Upper lobe of right lung (tissue), 1 donor: ENCODE measurements around the gene GPC3. TPM values are rescaled to one million over a fixed set of nuclear protein-coding genes. Genes with fewer than 3 reads are reported as not detected.

Source experiments
- ATAC-seq: fragments of 200-7000 bp; cut with Tn5 transposase; one replicate; pipeline ENCODE4 v1.9.1; 2020; ENCODE audit warnings: mild to moderate bottlenecking, moderate library complexity
- DNase-seq: peaks from one replicate; pipeline ENCODE4 v3.0.0-alpha.2; 2020
- H3K27ac ChIP-seq: fragments of 200-600 bp; one replicate; pipeline ENCODE4 v1.8.0; 2022
- H3K27me3 ChIP-seq: fragments of 200-600 bp; one replicate; pipeline ENCODE4 v1.8.0; 2022; ENCODE audit warnings: mild to moderate bottlenecking
- H3K36me3 ChIP-seq: fragments of 200-600 bp; one replicate; pipeline ENCODE4 v1.8.0; 2022
- H3K4me1 ChIP-seq: fragments of 200-600 bp; one replicate; pipeline ENCODE4 v1.8.0; 2022
- H3K4me3 ChIP-seq: fragments of 200-600 bp; one replicate; pipeline ENCODE4 v1.8.0; 2022; ENCODE audit warnings: mild to moderate bottlenecking
- H3K9me3 ChIP-seq: fragments of 200-600 bp; one replicate; pipeline ENCODE4 v1.8.0; 2022
- intact Hi-C: fragments of 100-400 bp; cut with DNase I; formaldehyde crosslinking; loops from one replicate; pipeline ENCODE4 v1.11.0; 2022
- total RNA-seq: library from RNA; stranded (reverse); fragmentation: NEBNext Ultra II Directional; extraction: Animal tissue kit (Norgen Biotek cat#: 25700); gene quantifications from one replicate; pipeline ENCODE4 v1.2.1, GENCODE V29; 2021
- TF ChIP-seq, protein P1 (sequence below): fragments of 200-600 bp; IDR thresholded peaks from one replicate; pipeline ENCODE4 v1.8.0; 2022; ENCODE audit warnings: antibody characterized with exemption
- donor health status: DM: no; HTN: yes; CAD: no; lungs with severe emphysema.

GPC3 gene
- total RNA-seq, 1 donor from 2014 or later, result 67.7 TPM

DNA sequence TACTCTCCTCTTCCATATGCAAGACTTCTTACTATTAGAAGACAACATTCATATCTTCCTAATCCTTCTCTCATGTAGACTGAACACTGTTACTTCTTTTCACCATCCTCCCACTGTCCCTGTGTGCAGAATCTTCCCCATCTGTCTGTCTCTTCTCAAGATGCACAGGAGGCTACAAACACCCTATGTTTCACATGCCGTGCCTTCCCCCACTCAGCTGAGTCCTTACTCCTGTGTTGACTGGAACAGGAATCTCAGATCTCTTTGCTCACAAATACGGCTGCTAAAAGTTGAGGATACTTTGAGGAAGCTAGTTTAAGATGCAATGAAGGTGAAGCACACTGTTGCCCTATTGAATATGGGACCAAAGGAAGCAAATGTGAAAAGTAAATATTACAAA is 401.6 kb downstream of the GPC3 start:
- H3K4me3 ChIP-seq, result no peak overlapping the region
- no peaks in the 10 kb centered on the region for H3K36me3 ChIP-seq
- ATAC-seq (no peak), DNase-seq (no peak)
- intact Hi-C loops, result no loop called here
- H3K27me3 ChIP-seq, result no peaks in the 10 kb centered on the region
- H3K4me1 ChIP-seq, result no peaks in the 10 kb centered on the region
- H3K9me3 ChIP-seq, result no peaks in the 10 kb centered on the region
- TF ChIP-seq, protein P1, sequence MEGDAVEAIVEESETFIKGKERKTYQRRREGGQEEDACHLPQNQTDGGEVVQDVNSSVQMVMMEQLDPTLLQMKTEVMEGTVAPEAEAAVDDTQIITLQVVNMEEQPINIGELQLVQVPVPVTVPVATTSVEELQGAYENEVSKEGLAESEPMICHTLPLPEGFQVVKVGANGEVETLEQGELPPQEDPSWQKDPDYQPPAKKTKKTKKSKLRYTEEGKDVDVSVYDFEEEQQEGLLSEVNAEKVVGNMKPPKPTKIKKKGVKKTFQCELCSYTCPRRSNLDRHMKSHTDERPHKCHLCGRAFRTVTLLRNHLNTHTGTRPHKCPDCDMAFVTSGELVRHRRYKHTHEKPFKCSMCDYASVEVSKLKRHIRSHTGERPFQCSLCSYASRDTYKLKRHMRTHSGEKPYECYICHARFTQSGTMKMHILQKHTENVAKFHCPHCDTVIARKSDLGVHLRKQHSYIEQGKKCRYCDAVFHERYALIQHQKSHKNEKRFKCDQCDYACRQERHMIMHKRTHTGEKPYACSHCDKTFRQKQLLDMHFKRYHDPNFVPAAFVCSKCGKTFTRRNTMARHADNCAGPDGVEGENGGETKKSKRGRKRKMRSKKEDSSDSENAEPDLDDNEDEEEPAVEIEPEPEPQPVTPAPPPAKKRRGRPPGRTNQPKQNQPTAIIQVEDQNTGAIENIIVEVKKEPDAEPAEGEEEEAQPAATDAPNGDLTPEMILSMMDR, result no peak
- no peak overlapping the region for H3K27ac ChIP-seq

DNA sequence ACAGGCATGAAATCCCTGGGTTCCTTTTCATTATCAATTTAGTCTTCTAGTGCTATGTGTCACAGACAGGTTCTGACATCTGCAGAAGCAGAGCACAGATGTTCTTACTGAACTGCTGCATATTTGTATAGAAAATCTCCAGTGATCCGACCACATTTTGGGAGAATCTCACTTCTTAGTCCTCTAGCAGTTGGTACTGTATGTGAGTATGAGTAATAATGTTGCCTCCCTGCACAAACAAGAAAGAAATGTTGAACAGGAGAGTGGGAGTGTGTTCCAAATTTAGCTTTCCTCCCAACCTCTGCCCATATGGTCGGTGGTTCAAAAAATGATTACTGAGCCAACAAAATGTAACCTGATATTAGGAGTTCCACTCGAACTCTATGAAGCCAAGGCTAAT is 404.8 kb downstream of the GPC3 start:
- Histone ChIP-seq H3K27me3 (no peaks in the 10 kb centered on the region), H3K36me3 (no peaks in the 10 kb centered on the region), H3K9me3 (no peaks in the 10 kb centered on the region), H3K27ac (no peak overlapping the region), H3K4me1 (no peaks in the 10 kb centered on the region), H3K4me3 (no peak overlapping the region)
- TF ChIP-seq, protein P1, result no peak
- intact Hi-C loops, result no loop called here
- no peak for DNase-seq
- no peak for ATAC-seq

DNA sequence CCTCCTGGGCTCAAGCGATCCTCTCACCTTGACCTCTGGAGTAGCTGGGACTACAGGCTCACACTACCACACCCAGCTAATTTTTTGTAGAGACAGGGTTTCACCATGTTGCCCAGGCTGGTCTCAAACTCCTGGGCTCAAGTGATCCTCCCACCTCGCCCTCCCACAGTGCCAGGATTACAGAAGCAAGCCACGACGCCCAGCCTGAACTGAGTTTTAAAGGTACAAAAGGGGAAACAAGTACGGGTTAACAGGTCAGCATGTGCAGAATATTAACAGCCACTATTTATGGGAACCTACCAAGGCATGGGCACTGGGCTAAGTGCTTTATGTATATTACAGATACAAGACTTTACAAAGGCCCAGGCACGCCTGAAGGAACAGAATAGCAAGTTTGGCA is 405.8 kb downstream of the GPC3 start:
- DNase-seq (no peak), ATAC-seq (no peak)
- TF ChIP-seq, protein P1, result no peak
- Histone ChIP-seq H3K4me1 (no peaks in the 10 kb centered on the region), H3K36me3 (no peaks in the 10 kb centered on the region), H3K4me3 (no peak overlapping the region), H3K9me3 (no peaks in the 10 kb centered on the region), H3K27me3 (no peaks in the 10 kb centered on the region), H3K27ac (no peak overlapping the region)
- intact Hi-C loops, result no loop called here

DNA sequence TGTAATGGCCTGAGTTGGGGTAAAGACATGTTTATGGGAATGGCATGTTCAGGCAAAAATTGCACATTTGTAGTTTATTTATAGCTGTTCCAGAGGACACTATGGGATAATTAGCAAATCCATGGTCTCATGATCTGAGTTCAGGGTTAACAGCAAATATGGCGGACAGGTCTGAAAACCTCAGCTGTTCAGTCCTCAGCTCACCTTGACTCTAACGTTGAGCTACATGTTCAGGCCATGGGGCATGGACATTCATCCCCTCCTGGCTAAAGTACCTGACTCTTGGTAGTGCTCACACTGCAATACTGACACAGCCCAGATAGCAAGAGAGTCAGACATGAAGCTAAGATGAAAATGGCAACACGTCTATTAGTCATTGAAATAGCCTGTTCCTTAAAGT is 408.5 kb downstream of the GPC3 start:
- DNase-seq (no peak), ATAC-seq (no peak)
- Histone ChIP-seq H3K4me3 (no peak overlapping the region), H3K27me3 (no peaks in the 10 kb centered on the region), H3K27ac (no peak overlapping the region), H3K36me3 (no peaks in the 10 kb centered on the region), H3K9me3 (no peaks in the 10 kb centered on the region), H3K4me1 (no peaks in the 10 kb centered on the region)
- intact Hi-C loops, result no loop called here
- TF ChIP-seq, protein P1, result no peak

DNA sequence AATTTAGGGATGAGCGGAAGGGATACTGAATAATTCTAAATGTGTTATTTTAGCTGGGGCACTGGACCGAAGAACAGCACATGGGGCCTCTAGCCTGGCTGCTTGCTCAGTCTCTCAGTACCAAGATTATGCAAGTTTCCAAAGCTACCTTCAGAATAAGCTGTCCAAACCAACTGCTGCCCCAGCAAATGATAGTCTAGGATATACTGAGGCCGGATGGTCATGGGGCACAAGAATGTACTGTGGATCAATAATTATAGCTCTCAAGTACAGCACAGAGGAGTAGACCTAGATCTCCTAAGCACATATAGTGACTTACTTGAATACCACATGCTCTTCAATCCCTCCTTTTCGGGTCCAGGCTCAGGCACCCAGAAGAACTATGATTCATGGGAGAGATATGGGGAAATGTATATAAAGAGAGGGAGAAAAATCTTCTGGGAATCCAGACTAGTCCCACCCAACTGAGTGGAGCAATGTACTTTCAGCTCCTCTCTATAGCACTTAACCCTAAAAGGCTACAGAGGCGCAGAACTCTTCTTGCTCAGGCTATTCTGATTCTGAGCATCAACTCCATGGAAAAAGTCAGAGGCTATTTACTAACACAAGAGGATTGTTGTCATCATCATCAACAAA is 409.8 kb downstream of the GPC3 start:
- no peak for ATAC-seq
- Histone ChIP-seq H3K27ac (no peak overlapping the region), H3K4me1 (no peaks in the 10 kb centered on the region), H3K36me3 (no peaks in the 10 kb centered on the region), H3K27me3 (no peaks in the 10 kb centered on the region), H3K4me3 (no peak overlapping the region), H3K9me3 (no peaks in the 10 kb centered on the region)
- TF ChIP-seq, protein P1, result no peak
- no peak for DNase-seq
- intact Hi-C loops, result no loop called here

DNA sequence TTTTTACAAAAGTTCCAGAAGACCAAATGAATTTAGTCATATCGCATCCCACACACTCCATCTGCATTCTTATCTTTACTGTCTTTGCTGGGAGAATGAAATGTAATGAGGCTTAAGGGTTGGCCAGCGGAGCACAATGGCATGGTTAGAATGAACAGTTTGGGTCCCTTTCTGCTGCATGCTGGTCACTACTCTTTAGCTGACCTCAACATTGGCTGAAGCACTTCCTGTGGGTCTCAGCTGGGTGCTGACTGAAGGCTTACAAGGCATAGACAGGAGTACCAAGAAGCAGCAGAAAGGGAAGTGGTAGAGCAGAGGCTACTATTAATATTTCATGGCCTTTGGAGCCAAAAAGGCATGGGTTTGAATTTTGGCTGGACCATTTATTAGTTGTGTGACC is 410.7 kb downstream of the GPC3 start:
- intact Hi-C loops, result no loop called here
- Histone ChIP-seq H3K36me3 (no peaks in the 10 kb centered on the region), H3K9me3 (no peaks in the 10 kb centered on the region), H3K4me1 (no peaks in the 10 kb centered on the region), H3K27me3 (no peaks in the 10 kb centered on the region), H3K27ac (no peak overlapping the region), H3K4me3 (no peak overlapping the region)
- TF ChIP-seq, protein P1, result no peak
- ATAC-seq (no peak), DNase-seq (no peak)
